GM12892 (cell line): ENCODE measurements around the gene CXorf66.

Experiments used
- POLR2A ChIP-seq: IDR thresholded peaks from 2 replicates; pipeline ENCODE4 v1.6.1; 2011; ENCODE audit warnings: low read depth, low read length, control low read depth
- POLR2AphosphoS5 ChIP-seq: IDR thresholded peaks from 2 replicates; pipeline ENCODE4 v1.6.1; 2011; ENCODE audit warnings: low read depth, low read length, control low read depth

GRCh38 chrX:139967300-139967699 is 2.0 kb upstream of the CXorf66 start:
- TF ChIP-seq POLR2AphosphoS5 (no peak), POLR2A (no peak)
